ENCODE measurements around the gene TMEM229B. TPM values are rescaled to one million over a fixed set of nuclear protein-coding genes. Genes with fewer than 3 reads are reported as not detected.

TMEM229B gene
- polyA plus RNA-seq, 1 donor from 2014 or later: 4.2 TPM

- Histone ChIP-seq H3F3A (ENCODE audit: insufficient read depth, low read length, poor library complexity, severe bottlenecking) (no peaks in the 10 kb centered on the region), H3K9me2 (ENCODE audit: insufficient read depth, low read length) (no peaks in the 10 kb centered on the region), H3K4me3 (ENCODE audit: low read length) (no peak overlapping the region), H3K4me2 (ENCODE audit: low read length) (no peak overlapping the region), H3K36me3 (ENCODE audit: insufficient read depth, low read length) (no peaks in the 10 kb centered on the region), H3K27ac (ENCODE audit: low read length) (no peak overlapping the region), H2AFZ (ENCODE audit: low read depth, low read length) (no peak overlapping the region), H3K9ac (ENCODE audit: low read length) (no peak overlapping the region), H3K79me2 (replicated peaks; ENCODE audit: insufficient read depth, low read length) (no peaks in the 10 kb centered on the region), H4K20me1 (ENCODE audit: insufficient read depth) (no peaks in the 10 kb centered on the region), H3K9me3 (ENCODE audit: low read length) (no peaks in the 10 kb centered on the region), H3K27me3 (ENCODE audit: insufficient read depth, low read depth, low read length) (no peaks in the 10 kb centered on the region)
- TF ChIP-seq SMC3 (conservative IDR thresholded peaks at IDR 0.05; ENCODE audit: poor library complexity) (no peak), CTCF (IDR thresholded peaks at IDR 0.05; ENCODE audit: poor library complexity, severe bottlenecking) (no peak), REST (IDR thresholded peaks at IDR 0.05; ENCODE audit: borderline replicate concordance) (no peak), TAF1 (IDR thresholded peaks at IDR 0.05; ENCODE audit: low read depth) (no peak), MXI1 (conservative IDR thresholded peaks at IDR 0.05; ENCODE audit: poor library complexity, severe bottlenecking) (no peak)
Measured at GRCh38 chr14:67490196-67490595, 1.7 kb upstream of the TMEM229B start.

- Histone ChIP-seq H3F3A (ENCODE audit: insufficient read depth, low read length, poor library complexity, severe bottlenecking) (no peaks in the 10 kb centered on the region), H3K27ac (ENCODE audit: low read length) (no peak overlapping the region), H3K9ac (ENCODE audit: low read length) (no peak overlapping the region), H3K79me2 (replicated peaks; ENCODE audit: insufficient read depth, low read length) (no peaks in the 10 kb centered on the region), H3K9me2 (ENCODE audit: insufficient read depth, low read length) (no peaks in the 10 kb centered on the region), H2AFZ (ENCODE audit: low read depth, low read length) (no peak overlapping the region), H3K4me3 (ENCODE audit: low read length) (no peak overlapping the region), H4K20me1 (ENCODE audit: insufficient read depth) (no peaks in the 10 kb centered on the region), H3K4me2 (ENCODE audit: low read length) (no peak overlapping the region), H3K27me3 (ENCODE audit: insufficient read depth, low read depth, low read length) (no peaks in the 10 kb centered on the region), H3K36me3 (ENCODE audit: insufficient read depth, low read length) (no peaks in the 10 kb centered on the region), H3K9me3 (ENCODE audit: low read length) (no peaks in the 10 kb centered on the region)
- TF ChIP-seq CTCF (IDR thresholded peaks at IDR 0.05; ENCODE audit: poor library complexity, severe bottlenecking) (no peak), MXI1 (conservative IDR thresholded peaks at IDR 0.05; ENCODE audit: poor library complexity, severe bottlenecking) (no peak), EZH2 (IDR thresholded peaks at IDR 0.05; ENCODE audit: borderline replicate concordance, insufficient read depth, low read length, poor library complexity, severe bottlenecking) (no peak), EP300 (conservative IDR thresholded peaks at IDR 0.05; ENCODE audit: poor library complexity, severe bottlenecking) (no peak), TAF1 (IDR thresholded peaks at IDR 0.05; ENCODE audit: low read depth) (no peak)
Measured at GRCh38 chr14:67487332-67487731, 1.2 kb downstream of the TMEM229B start.

Measured in neural cell (in vitro differentiated cells).